DMS53 treated with DMSO at 0.1 percent for 48 hours (cell line): ENCODE measurements around the gene MX1.

Source experiments
- DNase-seq: peaks from one replicate; lab custom pipeline; 2025; ENCODE audit not compliant: unreplicated experiment; lab: John Stamatoyannopoulos, UW

MX1 gene

GRCh38 chr21:41431788-41432548 is 5.9 kb downstream of the MX1 start:
- no peak for DNase-seq

DNA sequence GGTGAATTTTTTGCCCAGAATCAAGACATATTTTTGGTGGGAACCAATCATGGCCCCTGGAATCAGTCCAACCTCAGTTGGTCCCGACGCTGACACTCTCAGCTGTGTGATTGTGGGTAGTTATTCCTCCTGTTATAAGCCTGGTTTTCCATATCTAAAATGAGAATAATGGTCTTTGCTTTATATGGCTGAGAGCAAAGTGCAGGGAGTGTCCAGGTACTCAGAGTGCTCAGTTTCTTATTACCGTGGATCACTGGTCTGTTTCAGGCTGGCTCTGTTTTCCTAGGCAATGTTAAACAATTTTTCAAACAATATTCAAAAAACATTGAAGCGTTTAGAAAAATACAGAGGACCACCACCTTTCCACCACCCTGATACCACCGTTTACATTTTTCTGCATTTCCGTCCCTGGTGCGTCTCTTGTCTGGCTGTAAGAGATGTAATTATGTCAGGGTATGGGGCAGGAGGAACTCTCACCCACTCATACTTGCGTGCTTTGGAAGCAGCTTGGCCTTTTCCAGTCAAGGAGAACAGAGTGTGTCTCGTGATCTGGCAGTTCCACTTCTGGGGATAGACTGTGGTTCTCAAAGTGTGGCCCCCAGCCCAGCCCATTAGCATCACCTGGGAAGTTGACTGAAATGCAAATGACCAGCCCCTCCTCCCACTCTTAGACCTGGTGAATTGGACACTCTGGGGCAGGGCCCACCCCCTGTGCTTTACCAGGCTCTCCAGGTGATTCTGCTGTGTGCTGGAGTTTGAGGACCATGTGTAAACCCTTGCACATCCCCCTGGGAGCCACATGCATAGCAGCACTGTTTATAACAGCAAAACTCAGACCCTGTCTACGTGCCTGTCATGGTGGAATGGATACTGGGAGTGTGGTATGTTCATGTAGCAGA is 6.8 kb downstream of the MX1 start:
- no peak for DNase-seq

- DNase-seq = no peak
These were observed 7.5 kb downstream of the MX1 start for GRCh38 chr21:41433566-41433965.

GRCh38 chr21:41435706-41436105 is 9.7 kb downstream of the MX1 start:
- DNase-seq = no peak

- DNase-seq = no peak
These were observed 11.7 kb downstream of the MX1 start for GRCh38 chr21:41437729-41438128.

DNA sequence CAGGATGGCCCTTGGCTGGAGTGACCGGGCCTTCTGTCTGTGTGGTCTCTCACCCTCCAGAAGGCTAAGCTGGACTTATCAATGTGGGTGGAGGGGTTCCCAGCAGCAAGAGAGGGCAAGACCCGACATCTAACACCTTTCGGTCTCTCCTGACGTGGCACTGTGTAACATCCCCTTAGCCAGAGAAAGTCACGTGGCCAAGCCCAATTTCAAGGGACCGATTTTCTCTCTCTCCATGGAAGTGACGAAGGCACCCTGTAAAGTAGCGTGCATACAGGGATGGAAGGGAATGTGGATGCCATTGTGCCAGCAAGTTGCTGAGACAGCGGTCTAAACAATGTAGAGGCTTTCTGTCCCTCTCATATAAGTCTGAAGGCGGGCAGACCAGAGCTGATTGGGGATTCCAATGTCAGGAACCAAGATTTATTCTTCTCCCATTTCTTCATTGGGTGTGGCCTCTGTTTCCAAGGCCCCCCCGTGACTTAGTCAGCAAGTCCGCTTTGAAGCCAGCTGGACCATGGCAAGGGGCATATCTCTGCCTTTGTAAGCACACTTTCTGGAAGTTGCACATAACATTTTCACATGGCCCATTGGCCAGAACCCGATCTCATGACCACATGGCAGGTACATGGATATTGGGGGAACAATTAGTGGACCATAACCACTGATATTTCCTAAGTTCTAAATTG is 12.5 kb downstream of the MX1 start:
- no peak for DNase-seq

DNA sequence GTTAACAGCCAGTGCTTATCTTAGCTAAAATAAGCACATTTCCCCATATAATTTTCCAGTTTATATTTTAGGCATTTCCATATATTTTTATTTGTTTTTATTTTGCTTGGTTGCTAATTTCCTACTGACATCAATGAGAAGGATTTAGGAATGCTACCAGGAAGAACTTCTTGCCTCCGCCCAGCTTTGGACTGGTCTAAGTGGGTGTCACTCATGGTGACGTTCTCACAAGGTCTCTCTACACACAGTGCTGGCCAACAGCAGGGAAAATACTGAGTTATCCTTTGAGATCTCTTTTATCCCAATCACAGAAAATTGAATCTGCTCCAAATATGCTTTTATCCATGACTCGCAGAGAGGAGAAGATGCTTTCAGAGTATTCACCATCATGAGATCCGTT is 13.2 kb downstream of the MX1 start:
- no peak for DNase-seq

DNA sequence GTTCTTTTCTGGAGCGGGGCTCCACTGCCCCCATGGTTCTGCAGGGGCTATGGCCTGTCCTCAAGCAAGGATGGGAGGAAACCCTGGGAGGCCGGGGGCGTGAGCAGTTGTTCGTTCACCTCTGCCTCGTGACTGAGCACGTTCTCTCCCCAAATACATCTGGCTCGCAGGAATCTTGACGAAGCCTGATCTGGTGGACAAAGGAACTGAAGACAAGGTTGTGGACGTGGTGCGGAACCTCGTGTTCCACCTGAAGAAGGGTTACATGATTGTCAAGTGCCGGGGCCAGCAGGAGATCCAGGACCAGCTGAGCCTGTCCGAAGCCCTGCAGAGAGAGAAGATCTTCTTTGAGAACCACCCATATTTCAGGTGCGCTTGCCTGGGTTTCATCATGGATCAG is 15.5 kb downstream of the MX1 start:
- DNase-seq = no peak

DNA sequence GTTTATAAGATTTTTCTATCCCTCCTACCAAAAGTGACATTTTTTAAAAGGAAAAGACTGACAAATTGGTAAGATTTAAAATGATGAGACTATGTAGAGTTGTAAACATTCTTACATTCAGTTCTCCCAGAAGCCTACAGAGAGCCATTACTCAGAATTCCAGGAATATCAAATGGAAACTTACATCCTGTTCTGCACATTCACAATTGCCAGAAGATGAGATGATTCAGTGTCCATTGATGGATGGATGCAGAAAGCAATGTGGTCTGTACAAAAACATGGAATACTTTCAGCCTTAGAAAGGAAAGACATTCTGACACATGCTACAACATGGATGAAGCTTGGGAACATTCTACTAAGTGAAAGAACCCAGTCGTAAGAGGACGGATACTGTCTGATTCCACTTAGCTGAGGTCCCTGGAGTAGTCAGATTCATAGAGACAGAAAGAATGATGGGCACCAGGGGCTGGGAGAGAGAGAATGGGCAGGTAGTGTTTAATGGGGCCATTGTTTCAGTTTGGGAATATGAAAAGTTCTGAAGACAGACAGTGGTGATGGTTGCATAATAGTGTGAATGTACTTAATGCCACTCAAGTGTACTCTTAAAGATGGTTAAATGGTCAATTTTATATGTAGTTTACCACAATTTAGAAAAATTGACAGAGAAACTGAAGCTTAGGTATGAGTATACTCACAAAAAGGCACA is 16.6 kb downstream of the MX1 start:
- no peak for DNase-seq

DNA sequence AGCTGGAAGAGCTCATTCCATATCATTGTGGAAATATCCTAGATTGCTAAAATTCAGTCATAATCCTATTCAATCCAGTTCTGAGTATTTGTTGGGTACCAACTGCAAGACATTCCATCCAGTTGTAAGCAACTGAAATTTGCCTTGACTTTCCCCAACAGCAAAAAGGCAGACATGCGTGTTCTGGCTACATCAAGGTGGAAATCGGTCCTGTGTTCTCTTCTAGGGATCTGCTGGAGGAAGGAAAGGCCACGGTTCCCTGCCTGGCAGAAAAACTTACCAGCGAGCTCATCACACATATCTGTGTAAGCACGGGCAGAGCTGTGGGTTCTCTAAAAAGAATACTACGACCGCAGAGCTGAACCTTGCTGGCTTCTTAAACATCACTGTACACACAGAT is 17.5 kb downstream of the MX1 start:
- no peak for DNase-seq

GRCh38 chr21:41444703-41445464 is 18.8 kb downstream of the MX1 start:
- DNase-seq = no peak

- DNase-seq = no peak
These were observed 19.4 kb downstream of the MX1 start for GRCh38 chr21:41445465-41445862.

- no peak for DNase-seq
These were observed 20.5 kb downstream of the MX1 start for GRCh38 chr21:41446586-41446985.

- no peak for DNase-seq
These were observed 21.3 kb downstream of the MX1 start for GRCh38 chr21:41447356-41447755.

DNA sequence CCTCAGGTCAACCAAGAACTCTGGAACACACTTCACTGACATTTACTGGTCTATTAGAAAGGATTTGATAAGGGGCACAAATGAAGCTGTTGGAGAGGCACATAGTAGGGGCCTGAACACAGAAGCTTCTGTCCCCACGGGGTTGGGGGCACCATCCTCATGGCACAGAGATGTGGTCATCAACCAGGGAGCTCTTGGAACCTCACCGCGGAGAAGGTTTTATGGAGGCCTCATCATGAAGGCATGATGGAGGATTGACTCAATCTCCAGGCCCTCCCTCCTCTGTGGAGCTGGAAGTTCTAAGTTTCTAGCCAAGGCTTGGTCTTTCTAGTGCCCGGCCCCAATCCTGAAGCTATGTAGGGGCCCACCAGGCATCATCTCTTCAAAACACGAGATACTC is 23.6 kb downstream of the MX1 start:
- DNase-seq = no peak

DNA sequence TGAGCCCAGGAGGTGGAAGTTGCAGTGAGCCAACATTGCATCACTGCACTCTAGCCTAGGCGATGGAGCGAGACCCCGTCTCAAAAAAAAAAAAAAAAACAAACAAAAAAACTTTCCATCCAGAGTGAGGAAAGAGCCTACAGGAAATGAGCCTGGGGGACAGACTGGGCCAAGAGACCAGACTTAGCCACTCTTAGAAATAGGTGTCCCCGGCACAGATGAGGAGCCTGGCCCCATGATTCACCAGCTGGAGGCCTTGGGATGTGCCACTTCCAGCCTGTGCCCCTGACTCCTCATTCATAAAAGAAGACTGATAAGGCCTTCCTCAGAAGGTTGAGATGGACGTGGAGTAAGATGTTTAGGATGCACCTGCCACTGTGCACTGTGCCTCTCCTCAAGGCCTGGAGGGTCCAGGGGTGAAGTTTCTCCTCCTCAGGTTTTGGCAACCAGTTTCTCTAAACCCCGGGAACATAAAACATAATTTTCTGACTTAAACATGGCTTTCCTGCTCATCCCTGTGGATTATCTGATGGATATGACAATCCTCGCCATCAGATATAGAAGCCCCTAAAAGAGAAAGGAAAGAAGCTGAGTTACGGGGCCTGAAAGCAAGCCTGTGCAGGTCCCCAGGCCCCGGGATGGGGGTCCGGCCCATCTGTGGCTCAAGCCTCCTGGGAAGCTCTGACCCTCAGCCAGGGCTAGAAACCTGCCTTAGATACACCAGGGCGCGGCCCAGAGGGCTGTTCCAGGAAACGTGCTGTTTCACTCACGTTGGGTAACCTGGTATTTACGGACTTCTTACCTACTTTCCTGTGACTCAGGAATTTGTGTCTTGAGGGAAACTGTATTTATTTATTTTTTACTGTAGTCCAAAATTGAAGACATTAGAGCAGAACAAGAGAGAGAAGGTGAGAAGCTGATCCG is 26.0 kb downstream of the MX1 start:
- no peak for DNase-seq

DNA sequence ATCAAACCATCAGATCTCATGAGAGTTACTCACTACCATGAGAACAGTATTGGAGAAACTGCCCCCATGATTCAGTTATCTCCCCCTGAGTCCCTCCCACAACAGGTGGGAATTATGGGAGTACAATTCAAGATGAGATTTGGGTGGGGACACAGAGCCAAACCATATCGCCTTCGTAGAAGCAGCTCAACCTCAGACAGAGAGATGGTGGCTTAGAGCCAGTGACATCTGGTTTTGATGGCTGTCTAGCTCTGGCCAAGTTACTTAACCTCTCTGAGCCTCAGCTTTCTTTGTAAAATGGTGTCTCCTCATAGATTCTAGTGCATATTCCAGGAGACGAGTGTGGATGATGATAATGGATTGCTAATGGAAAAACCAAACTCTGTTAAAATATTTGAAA is 27.2 kb downstream of the MX1 start:
- no peak for DNase-seq

GRCh38 chr21:41453761-41454160 is 27.7 kb downstream of the MX1 start:
- no peak for DNase-seq

GRCh38 chr21:41458121-41458520 is 32.1 kb downstream of the MX1 start:
- no peak for DNase-seq
